Ammon's horn (tissue), 1 donor: ENCODE data around the gene PLA2G5.
"Not testable (repeated sequence)": the region's sequence is repeated elsewhere in the genome, so short reads cannot be mapped to it uniquely, and the experiment has no call there.

Experiments
- DNase-seq: peaks from one replicate; pipeline ENCODE4 v3.0.0-alpha.2; 2016; ENCODE audit warnings: low spot score

The PLA2G5 gene, protein sequence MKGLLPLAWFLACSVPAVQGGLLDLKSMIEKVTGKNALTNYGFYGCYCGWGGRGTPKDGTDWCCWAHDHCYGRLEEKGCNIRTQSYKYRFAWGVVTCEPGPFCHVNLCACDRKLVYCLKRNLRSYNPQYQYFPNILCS

DNA sequence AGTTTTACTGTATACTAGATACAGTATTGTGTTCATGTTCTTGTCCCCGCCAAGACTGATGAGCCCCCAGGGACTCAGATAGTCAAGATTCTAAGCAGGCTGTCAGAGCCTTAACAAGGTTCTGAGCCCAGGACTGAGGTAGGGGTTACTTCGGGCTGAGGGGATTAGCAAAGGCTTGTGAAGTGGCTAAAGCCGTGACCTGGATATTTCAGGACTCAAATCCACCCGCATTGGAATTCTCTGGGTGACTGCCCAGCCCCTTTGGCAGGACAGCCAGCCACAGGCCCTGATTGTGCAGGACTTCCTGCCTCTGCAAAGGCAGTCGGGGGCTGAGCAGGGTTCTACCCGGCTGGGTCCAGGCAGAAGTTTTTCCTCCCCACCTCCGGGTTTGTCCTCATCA lies at the start of gene PLA2G5:
TSS of gene PLA2G5 (plus strand) at position 321 of the 400 bp plus-strand sequence. CDS start 14,637 bp downstream, outside the sequence.
- peak; percentile 52 for DNase-seq

DNA sequence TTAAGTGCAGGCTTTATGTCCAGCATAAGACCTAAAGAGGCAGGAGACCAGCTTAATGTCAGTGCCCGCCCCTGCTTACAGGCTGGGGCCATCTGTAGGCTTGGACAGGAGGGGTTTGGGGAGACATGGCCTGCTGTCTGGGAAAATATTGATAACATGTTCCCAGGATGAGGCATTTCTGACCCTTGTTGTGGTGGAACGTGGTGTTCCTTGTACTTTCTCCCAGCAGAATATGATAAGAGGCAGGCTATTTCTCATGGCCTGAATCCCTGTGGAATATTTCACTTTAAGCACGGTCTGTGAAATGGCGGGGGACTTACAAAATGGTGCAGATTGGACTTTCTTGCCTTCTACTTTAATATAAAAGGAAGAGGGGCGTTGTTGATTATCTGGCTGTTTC lies 41.9 kb upstream of the PLA2G5 start:
- DNase-seq = no peak

DNA sequence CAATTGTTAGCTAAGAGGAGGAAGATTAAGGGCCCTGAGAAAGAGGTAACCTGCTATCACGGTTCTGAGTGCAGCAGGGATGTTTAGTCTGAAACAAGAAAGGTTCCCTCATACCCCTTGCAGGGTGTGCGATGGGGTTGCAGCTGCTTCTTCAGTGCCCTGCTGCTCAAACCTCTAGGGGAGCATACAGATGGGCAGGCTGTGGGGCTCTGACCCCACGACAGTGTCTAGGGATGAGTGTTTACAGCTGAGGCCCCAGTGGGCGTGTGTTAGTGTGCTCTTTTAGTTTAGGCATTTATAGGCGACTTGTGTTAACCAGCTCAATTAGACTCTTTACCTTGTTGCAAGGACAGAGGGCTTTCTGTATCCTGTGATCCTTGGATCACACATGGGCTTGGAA lies 41.3 kb upstream of the PLA2G5 start:
- no peak for DNase-seq

DNA sequence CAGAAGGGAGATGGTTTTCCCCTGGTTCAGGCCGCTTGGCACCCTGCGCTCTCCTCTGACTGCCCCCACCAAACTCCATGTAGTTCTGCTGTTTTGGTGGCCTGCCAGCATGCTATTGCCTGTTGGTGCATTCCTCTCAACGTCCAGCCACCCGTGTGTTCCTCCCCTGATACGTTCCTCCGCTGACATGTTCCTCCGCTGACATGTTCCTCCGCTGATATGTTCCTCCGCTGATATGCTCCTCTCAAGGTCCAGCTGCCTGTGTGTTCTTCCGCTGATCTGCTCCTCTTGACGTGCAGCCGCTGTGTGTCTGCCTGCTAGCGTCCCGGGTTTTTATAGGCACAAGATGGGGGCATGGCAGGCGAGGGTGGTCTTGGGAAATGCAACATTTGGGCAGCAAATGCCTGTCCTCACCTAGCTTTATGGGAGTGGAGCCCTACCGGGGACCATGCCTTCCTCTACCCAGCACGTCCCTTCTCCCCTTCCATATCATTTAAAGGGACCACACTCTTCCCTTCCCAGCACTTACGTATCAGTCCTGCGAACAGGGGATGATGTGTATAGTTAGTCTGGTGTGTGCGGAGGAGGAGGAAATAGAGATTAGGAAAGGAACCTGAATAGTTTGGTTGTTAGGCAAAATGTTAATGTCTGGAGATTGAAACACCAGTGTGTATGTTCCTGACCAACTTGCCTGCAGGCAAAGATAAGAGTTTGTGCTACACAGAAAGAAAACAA lies 40.6 kb upstream of the PLA2G5 start:
- no peak for DNase-seq

DNA sequence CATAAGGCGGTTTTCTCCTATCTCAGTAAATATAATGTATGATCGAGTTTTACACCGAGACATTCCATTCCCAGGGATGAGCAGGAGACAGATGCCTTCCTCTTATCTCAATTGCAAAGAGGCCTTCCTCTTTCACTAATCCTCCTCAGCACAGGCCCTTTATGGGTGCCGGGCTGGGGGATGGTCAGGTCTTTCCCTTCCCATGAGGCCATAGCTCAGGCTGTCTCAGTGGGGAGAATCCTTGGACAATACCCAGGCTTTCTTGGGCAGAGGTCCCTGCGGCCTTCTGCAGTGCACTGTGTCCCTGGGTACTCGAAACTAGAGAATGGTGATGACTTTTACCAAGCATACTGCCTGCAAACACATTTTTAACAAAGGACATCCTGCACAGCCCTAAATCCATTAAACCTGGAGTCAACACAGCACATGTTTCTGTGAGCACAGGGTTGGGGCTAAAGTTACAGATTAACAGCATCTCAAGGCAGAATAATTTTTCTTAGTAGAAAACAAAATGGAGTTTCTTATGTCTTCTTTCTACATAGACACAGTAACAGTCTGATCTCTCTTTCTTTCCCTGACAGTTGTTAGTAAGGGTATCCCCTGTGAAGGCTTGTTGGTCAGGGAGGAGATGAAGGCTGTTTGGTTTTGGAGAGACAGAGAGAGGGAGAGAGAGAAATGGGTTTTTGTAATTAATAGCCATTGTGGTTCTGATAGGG lies 39.4 kb upstream of the PLA2G5 start:
- DNase-seq = not testable (repeated sequence)

DNA sequence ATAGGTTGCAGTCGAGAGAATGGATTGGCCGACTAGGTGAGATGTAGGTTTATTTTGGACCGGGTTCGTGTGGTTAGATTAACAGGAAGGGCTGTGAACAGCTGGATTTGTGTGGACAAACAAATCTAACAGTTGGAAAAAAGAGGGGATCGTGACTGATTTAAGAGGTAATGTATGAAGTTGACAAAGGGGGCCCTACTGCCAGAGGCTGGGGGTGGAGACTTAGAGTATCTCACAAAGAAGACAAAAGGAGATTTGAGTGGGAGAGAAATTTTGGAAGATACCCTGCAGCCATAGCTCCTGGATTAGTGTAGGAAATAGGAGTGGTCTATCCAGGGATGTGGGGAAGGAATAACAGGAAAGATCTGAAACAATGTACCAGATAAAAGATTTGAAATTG lies 38.8 kb upstream of the PLA2G5 start:
- no peak for DNase-seq

DNA sequence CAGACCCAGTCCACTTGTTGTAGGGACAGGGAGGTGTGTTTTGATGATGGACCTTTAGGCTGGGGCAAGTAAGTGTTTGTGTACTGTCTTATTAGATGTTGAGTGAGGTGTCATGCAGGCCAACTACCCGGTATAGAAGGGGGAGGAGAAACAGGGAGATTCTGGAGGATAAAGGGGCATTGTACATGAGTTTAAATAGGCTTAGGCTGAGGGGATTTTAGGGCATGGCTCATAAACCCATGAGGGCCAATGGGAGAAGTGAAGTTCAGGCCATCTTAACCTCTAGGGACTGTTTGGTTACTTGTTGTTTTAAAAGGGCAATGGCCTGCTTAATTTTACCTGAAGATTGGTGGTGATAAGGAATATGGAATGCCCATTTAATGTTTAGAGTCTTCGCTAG lies 38.2 kb upstream of the PLA2G5 start:
- DNase-seq = no peak

DNA sequence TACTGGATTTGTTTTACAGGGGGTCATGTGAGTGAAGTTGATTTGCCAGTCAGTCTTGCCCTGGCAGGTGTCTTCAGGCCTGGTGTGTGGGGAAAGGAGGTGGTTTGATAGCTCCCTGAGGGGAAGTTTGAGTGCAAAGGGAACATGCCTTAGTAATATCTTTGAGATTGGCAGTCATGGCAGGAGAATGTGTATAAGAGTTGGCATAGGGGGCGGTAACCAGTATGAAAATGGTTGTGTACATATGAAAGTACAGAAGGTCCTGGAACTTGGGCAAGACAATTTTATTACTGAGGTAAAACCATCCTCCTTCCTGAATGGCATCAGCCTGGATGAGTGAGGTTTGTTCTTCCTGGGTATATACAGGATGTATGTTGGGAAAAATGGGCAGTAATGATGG lies 37.6 kb upstream of the PLA2G5 start:
- no peak for DNase-seq

DNA sequence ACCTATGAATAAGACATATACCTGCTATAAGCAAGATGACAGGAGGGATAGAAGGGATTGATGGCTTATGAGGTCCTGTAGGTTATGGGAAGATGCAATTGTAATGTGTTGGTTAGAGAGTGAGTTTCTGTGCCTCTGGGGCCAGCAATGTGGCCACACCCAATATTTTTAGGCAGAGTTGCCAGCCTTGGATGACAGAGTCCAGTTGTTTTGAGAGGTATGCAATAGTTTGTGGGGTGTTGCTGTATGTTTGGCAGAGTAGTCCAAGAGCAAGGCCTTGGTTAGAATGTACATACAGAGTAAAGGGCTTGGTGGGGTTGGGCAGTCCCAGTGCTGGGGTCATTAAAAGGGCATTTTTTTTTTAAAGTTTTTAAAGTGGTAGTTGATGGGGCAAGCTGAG lies 36.6 kb upstream of the PLA2G5 start:
- DNase-seq = no peak

DNA sequence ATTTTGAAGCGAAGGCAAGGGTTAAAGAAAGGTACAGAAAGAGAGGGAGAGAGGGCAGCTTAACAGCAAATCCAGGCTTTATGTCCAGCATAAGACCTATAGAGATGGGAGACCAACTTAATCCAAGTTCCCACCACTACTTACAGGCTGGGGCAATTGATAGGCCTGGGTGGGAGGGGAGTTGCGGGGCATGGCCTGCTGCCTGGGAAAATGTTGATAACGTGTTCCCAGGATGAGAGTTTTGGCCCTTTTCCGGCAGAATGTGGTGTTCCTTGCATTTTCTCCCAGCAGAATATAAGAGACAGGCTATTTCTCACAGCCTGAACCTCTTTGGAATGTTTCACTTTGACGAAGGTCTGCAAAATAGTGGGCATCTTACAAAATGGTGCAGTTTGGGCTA lies 34.9 kb upstream of the PLA2G5 start:
- no peak for DNase-seq

DNA sequence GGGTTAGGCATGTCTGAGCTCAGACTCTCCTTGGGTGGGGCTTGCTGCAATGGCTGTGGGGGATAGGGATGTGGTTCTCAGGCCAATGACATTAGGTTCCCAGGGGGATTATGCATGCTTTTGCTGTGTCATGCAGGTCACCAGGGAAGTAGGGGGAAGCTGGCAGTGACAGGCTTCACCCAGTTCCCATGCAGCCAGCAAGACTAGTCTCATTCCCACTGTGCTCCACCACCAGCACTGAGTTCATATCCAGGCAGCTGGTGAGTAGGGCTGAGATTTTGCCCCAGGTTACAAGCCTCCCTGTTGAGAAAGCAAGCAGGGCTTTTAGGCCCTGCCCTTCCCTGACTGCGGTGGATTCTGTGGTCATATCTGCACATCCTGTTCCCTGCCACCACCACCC lies 32.1 kb upstream of the PLA2G5 start:
- DNase-seq = no peak

DNA sequence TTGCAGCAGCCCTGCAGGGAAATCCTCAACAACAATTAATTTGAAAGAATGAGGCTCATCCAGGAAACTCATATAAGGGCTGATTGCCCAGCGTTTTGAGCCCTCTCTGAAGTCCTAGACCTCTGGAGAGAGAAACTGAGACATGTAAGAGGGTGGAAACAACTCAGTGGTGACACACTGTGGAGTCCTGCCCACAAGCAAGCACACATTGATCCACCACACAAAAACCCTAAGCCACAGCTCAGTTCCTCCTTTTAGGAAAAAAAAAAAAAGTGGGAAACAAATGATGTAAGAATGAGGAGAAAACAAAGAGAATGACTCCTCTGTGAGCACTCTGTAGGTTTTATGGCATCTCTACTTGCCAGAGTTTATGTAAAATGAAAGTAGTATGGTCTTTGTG lies 22.9 kb upstream of the PLA2G5 start:
- DNase-seq = no peak

DNA sequence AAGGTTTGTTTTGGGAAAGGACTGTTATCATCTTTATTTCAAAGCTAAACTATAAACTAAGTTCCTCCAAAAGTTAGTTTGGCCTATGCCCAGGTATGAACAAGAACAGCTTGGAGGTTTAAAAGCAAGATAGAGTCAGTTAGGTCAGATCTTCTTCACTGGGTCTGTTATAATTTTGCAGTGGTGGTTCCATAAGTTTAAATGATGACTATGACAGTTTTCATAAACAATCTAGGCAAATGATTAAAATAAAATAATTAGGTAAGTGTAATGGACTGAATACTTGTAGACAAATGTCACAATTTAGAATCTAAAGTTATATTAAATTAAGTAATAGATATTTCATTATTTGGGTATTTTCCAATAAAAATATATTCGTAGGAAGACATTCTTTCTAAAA lies 21.4 kb upstream of the PLA2G5 start:
- no peak for DNase-seq

DNA sequence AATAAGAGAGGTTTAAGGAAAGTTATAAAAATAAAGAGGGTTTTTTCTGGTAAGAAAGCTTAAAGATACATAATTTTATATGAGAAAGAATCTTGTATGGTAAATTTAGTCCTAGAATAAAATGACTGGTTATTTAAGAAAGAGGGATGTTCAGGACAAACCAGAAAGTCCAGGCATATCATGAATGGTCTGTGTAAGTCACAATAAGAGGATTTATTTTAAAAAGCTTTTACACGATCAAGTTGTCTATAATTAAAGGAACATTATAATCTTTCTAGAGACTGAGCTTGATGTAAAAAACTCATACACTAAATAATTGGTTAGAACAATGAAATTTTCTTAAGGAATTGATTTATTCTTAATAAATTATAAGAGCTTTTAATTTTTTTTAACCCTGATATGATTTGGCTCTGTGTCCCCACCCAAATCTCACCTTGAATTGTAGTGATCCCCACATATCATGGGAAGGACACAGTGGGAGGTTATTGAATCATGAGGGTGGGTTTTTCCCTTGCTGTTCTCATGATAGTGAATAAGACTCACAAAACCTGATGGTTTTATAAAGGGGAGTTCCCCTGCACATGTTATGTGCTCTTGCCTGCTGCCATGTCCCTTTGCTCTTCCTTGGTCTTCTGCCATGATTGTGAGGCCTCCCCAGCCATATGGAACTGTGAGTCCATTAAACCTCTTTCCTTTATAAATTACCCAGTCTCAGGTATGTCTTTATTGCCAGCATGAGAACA lies 20.8 kb upstream of the PLA2G5 start:
- DNase-seq = not testable (repeated sequence)

DNA sequence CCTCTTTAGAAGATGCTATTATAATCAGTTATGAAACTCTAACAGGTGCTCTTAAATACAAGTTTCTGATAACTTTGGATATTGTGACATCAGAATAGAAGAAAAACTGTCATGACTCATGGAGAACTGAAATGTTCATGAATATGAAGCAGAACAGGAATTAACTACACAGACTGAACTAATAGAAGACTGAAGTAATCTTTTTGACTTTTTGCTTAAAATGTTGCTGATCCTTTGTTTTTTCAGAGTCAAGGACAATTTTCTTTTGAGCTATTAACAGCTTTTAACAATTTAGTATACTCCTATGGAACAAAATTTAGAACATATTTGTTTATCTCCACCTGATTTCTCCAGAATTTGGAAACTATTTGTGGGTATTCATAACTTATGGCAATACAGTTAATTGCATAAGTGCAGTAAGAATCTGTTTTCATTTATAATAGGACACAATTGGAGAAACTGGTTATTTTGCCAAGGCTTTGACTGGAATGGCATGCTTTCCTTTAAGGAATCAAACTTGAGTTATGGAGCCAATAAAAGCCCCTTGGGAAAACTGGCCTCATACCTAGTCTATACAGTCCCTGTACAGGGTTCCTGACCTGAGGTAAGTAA lies 18.7 kb upstream of the PLA2G5 start:
- no peak for DNase-seq

DNA sequence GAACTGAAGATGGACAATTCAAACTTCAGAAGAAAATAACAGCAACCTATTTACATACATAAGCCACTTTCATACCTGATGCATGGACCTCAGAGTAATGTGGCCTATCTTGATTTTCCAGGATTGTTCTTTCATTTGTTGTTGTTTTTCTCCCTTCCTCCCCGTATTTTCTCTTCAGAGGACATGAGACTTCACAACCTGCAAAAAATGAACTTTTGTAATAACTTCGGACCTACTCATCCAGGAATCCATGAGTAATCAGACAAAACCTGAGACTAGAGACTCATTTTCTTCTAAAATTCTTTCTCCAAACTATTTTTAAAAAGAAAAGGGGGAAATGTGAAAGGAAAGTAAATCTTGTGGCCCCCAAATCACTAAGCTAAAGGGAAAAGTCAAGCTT lies 17.6 kb upstream of the PLA2G5 start:
- DNase-seq = no peak

DNA sequence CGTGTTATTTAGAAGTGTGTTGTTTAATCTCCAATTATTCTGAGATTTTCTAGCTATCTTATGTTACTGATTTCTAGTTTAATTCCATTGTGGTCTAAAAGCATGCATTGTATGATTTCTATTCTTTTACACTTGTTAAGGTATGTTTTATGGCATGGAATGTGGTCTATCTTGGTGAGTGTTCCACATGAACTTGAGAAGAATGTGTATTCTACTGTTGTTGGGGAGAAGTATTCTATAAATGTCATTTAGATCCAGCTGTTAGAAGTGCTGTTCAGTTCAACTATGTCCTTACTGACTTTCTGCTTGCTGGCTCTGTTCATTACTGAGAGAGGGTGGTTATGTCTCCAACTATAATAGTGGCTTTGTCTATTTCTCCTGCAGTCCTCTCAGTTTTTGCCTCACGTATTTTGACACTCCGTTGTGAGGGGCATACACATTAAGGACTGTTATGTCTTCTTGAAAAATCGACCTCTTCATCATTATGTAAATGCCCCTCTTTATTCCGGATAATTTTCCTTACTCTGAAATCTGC lies 12.0 kb upstream of the PLA2G5 start:
- no peak for DNase-seq

DNA sequence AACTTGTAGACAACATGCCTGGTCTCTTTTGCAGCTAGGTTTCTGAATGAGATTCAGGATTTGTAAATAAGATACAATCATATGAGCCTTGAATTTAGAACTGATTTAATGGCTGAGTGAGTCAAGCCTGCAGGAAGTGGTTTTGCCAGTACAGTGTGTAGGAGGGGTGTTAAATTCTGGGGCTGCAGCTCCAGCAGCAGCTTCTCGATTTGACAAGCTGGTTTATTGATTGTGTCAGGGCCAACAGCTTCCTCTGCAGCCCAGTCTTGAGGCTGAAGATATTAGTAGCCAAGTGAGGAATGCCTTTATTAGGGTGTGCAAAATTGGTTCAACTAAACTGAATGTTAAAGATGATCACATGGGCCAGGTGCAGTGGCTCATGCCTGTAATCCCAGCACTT lies 11.5 kb upstream of the PLA2G5 start:
- peak; percentile 70 for DNase-seq

DNA sequence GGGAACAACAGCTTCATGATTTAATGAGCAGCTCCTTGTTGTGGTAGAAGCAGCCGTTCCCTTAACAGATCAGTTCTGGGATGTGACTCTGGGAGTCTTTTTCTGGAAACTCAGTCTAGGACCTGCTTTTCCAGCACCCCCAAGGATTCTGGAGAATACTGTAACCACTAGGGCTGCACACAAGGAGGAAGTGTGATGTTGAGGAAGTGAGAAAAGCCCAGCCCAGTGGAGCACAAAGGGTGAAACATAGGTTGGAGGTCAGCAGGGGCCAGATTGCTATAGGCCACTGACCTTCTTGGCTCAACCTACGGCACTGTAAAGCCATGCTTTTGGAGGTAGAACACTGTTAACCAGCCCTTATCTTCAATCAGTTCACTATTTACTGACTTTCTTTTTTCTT lies 10.1 kb upstream of the PLA2G5 start:
- DNase-seq = no peak

DNA sequence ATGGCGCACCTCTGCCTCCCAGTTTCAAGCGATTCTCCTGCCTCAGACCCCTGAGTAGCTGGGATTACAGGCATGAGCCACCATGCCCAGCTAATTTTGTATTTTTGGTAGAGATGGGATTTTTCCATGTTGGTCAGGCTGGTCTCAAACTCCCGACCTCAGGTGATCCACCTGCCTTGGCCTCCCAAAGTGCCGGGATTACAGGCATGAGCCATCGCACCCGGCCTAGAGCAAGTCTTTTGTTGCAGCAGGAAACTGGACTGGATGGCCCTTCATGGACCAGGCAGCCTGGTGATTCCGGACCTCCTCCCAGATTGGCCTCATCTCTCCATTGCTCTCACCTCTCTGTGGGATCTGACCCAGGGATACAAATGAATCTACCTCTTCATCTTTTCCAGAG lies 9.2 kb upstream of the PLA2G5 start:
- DNase-seq = not testable (repeated sequence)

DNA sequence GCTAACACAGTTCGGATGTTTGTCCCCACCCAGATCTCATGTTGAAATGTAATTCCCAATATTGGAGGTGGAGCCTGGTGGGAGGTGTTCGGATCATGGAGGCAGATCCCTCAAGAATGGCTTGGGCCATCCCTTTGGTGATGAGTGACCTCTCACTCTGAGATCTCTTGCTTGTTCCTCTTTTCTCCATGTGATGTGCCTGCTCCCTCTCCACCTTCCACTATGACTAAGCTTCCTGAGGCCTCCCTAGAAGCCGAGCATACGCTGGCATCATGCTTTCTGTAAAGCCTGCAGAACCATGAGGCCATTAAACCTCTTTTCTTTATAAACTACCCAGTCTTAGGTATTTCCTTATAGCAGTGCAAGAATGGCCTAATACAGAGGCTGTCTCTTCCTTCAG lies 8.1 kb upstream of the PLA2G5 start:
- no peak for DNase-seq

DNA sequence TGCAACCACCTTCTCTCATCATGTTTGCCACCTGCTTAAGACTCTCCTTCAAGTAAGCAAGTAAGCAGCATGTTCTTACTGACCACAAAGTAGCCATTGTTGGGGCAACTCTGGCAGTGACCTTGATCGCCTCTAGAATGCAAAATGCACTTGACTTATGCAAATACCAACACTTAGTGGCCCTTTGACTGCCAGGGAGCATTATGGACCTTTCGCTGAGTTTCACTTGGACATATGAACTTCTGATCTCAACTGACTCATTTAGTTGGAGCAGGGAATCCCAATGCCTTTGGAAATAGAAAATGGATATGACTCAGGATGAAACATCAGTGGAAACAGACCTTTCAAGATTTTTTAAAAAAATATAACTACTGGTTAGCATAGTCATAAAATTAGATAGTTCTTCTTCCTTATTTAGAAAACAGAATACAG lies 6.1 kb upstream of the PLA2G5 start:
- DNase-seq = no peak
